Smooth muscle cell (in vitro differentiated cells): ENCODE results near the gene MAEA. TPM values are rescaled to one million over a fixed set of nuclear protein-coding genes. Genes with fewer than 3 reads are reported as not detected.

Experiments
- DNase-seq: peaks from one replicate; lab custom pipeline; 2025; ENCODE audit not compliant: unreplicated experiment; lab: John Stamatoyannopoulos, UW
- H2AFZ ChIP-seq: fragments of 200-600 bp; sonication (generic); 2 replicates; pipeline ENCODE4 v1.6.0; 2016; ENCODE audit warnings: antibody characterized with exemption, low read depth, mild to moderate bottlenecking
- H3F3A ChIP-seq: fragments of 200-600 bp; sonication (generic); 2 replicates; pipeline ENCODE4 v1.6.0; 2017; ENCODE audit warnings: antibody characterized with exemption, low read depth
- H3K27ac ChIP-seq: fragments of 200-600 bp; sonication (generic); 2 replicates; pipeline ENCODE4 v1.5.1; 2016; ENCODE audit warnings: low read depth, mild to moderate bottlenecking
- H3K27me3 ChIP-seq: fragments of 200-600 bp; sonication (generic); 2 replicates; pipeline ENCODE4 v1.6.1; 2016; ENCODE audit warnings: low read depth, mild to moderate bottlenecking
- H3K36me3 ChIP-seq: fragments of 200-600 bp; sonication (generic); 2 replicates; pipeline ENCODE4 v1.5.1; 2016; ENCODE audit warnings: low read depth
- H3K4me1 ChIP-seq: fragments of 200-600 bp; sonication (generic); 2 replicates; pipeline ENCODE4 v1.5.1; 2016; ENCODE audit warnings: low read depth
- H3K4me2 ChIP-seq: fragments of 200-600 bp; sonication (generic); 2 replicates; pipeline ENCODE4 v1.6.0; 2016; ENCODE audit warnings: mild to moderate bottlenecking
- H3K4me3 ChIP-seq: fragments of 200-600 bp; sonication (generic); 2 replicates; pipeline ENCODE4 v1.5.1; 2016; ENCODE audit warnings: mild to moderate bottlenecking
- H3K79me2 ChIP-seq: fragments of 200-600 bp; sonication (generic); 2 replicates; pipeline ENCODE4 v1.6.0; 2016; ENCODE audit warnings: low read depth, mild to moderate bottlenecking
- H3K9ac ChIP-seq: fragments of 200-600 bp; sonication (generic); 2 replicates; pipeline ENCODE4 v1.6.0; 2016; ENCODE audit warnings: low read depth
- H3K9me3 ChIP-seq: fragments of 200-600 bp; sonication (generic); replicated peaks from 2 replicates; pipeline ENCODE4 v1.5.1; 2016; ENCODE audit warnings: low read depth
- H4K20me1 ChIP-seq: fragments of 200-600 bp; sonication (generic); 2 replicates; pipeline ENCODE4 v1.6.0; 2016; ENCODE audit warnings: low read depth
- WGBS: methylation state at CpG from one replicate; pipeline ENCODE4 v1.1.7; 2016; ENCODE audit warnings: low lambda C conversion rate; 5-methylcytosine and 5-hydroxymethylcytosine counted together
- polyA plus RNA-seq: library from polyadenylated mRNA; unstranded; fragments of >200 nt; fragmentation: Nextera tagmentation; extraction: Ambion mirVana; gene quantifications from 2 replicates; pipeline ENCODE4 v1.2.1, GENCODE V29; 2016
- total RNA-seq: library from RNA; depleted of rRNA; stranded (reverse); fragments of >200 nt; gene quantifications from 2 replicates; pipeline ENCODE4 v1.2.3, GENCODE V29; 2014
- TF ChIP-seq, protein P1 (sequence below): fragments of 200-600 bp; sonication (generic); IDR thresholded peaks from 2 replicates; pipeline ENCODE4 v1.5.1; 2017; ENCODE audit warnings: borderline replicate concordance, mild to moderate bottlenecking, antibody characterized with exemption; ENCODE audit not compliant: insufficient read depth, poor library complexity, severe bottlenecking

The MAEA gene
- total and polyA plus RNA-seq, 2 experiments from 2014 or later = 48.0 to 48.2 TPM

DNA sequence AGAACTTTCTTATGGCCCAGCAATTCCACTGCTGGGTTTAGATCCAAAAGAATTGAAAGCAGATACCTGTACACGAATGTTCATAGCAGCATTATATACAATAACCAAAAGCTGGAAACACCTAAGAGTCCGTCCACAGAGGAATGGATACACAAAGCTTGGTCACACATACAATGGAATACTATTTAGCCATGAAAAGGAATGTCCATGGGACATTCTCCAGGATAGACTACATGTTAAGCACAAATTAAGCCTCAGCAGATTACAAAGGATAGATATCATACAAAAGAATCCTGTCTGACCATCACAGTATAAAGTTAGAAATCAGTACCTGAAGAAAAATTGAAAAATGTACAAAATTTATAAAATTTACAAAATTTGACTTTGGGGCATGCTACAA lies 12.7 kb upstream of the MAEA start:
- Histone ChIP-seq H3K36me3 (no peaks in the 10 kb centered on the region), H4K20me1 (no peaks in the 10 kb centered on the region), H2AFZ (no peak overlapping the region), H3K9me3 (no peaks in the 10 kb centered on the region), H3F3A (no peaks in the 10 kb centered on the region), H3K9ac (no peak overlapping the region), H3K4me3 (no peak overlapping the region), H3K27ac (no peak overlapping the region), H3K4me1 (no peaks in the 10 kb centered on the region), H3K4me2 (no peak overlapping the region), H3K79me2 (no peaks in the 10 kb centered on the region), H3K27me3 (no peaks in the 10 kb centered on the region)
- TF ChIP-seq, protein P1, sequence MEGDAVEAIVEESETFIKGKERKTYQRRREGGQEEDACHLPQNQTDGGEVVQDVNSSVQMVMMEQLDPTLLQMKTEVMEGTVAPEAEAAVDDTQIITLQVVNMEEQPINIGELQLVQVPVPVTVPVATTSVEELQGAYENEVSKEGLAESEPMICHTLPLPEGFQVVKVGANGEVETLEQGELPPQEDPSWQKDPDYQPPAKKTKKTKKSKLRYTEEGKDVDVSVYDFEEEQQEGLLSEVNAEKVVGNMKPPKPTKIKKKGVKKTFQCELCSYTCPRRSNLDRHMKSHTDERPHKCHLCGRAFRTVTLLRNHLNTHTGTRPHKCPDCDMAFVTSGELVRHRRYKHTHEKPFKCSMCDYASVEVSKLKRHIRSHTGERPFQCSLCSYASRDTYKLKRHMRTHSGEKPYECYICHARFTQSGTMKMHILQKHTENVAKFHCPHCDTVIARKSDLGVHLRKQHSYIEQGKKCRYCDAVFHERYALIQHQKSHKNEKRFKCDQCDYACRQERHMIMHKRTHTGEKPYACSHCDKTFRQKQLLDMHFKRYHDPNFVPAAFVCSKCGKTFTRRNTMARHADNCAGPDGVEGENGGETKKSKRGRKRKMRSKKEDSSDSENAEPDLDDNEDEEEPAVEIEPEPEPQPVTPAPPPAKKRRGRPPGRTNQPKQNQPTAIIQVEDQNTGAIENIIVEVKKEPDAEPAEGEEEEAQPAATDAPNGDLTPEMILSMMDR = no peak
- 75% methylated on average over 2 of the region's 2 CpGs for WGBS
- no peak for DNase-seq

DNA sequence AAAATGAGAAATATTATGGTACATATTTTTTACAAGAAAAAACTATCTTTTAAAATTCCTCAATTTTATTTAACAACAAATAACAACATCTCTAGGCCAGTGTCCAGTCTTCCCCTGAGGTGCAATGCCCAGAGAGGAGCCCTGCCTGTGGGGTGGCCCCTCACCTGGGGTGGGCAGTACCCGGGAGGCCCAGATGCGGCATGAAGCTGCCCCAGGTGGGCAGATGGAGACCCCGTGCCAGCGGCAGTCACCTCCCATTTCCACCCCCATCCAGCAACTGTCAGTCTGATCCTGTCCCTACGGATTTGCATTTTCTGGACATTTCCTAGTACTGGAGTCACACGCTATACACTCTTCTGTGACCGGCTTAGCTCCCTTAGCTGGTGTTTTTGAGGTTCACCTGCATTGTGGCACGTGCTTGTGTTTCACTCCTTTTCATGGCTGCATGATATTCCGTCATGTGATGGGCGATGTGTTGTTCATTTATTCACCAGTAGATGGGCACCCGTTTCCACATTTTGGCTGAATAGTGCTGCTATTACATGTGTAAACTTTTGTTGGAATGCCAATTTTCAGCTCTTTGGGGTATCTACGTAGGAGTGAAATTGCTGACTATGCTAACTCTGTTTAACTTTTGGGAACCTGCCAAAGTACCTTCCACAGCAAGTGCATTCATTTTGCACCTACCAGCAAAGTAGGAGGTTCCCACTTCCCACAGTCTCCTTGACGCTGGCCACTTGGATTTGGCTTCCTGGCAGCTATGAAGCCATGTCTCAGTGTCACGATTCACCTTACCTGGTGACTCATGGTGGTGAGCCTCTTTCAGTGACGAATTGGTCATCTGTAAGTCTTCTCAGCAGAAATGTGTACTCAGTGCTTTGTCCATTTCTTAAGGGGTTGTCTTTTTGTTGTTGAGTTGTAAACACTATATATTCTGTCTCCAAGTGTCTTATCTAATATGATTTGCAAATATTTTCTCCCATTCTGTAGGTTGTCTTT lies 11.7 kb upstream of the MAEA start:
- DNase-seq = no peak
- H2AFZ ChIP-seq = no peak overlapping the region
- H3K9me3 ChIP-seq = no peaks in the 10 kb centered on the region
- H3K27ac ChIP-seq = no peak overlapping the region
- H3K4me1 ChIP-seq = no peaks in the 10 kb centered on the region
- no peak overlapping the region for H3K4me3 ChIP-seq
- H3K27me3 ChIP-seq = no peaks in the 10 kb centered on the region
- 81% methylated on average over 15 of the region's 15 CpGs for WGBS
- H3K4me2 ChIP-seq = no peak overlapping the region
- H3F3A ChIP-seq = no peaks in the 10 kb centered on the region
- no peaks in the 10 kb centered on the region for H3K79me2 ChIP-seq
- H3K36me3 ChIP-seq = no peaks in the 10 kb centered on the region
- no peak overlapping the region for H3K9ac ChIP-seq
- no peaks in the 10 kb centered on the region for H4K20me1 ChIP-seq
- TF ChIP-seq, protein P1 = no peak

DNA sequence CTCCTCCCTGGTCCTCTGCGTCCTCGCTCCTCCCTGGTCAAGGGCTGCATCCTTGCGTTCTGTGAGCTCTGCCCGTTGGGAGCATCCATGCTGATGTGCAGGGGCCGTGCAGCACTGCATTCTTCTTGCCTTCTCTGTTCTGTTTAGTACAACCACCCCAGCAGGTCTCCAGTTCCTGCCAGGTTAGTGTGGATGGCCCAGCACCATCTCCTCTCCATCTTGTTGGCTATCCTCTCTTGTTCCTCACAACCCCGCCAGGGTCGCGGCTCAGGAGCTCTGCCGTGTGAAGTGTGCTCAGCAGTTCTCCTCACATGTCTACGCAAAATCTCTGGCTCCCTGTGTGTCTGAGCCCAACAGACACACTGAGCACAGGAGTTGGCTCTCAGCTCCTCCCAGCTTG lies 10.4 kb upstream of the MAEA start:
- Histone ChIP-seq H3K4me1 (no peaks in the 10 kb centered on the region), H3K9me3 (no peaks in the 10 kb centered on the region), H3K36me3 (no peaks in the 10 kb centered on the region), H3K4me3 (no peak overlapping the region), H3K4me2 (no peak overlapping the region), H2AFZ (no peak overlapping the region), H4K20me1 (no peaks in the 10 kb centered on the region), H3F3A (no peaks in the 10 kb centered on the region), H3K27ac (no peak overlapping the region), H3K79me2 (no peaks in the 10 kb centered on the region), H3K27me3 (no peaks in the 10 kb centered on the region), H3K9ac (no peak overlapping the region)
- 87% methylated on average over 10 of the region's 10 CpGs for WGBS
- DNase-seq = no peak
- TF ChIP-seq, protein P1 = no peak

DNA sequence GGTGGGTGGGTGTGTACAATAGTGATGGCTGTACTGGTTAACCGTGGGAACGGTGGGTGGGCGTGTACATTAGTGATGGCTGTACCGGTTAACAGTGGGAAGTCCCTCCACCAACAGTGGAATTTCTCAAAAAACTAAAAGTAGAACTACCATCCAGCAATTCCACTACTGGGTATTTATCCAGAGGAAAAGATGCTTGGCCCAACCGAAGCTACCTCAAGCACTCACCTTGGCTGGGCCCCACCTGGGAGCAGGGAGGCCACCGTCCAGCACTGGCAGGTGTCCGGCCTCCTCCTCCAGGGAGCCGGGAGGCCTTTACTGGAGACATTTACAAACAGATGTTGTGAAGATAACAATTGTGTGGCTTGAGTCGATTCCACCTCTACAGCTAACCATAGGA lies 6.0 kb upstream of the MAEA start:
- no peaks in the 10 kb centered on the region for H3K9me3 ChIP-seq
- no peak overlapping the region for H3K4me2 ChIP-seq
- H3K27me3 ChIP-seq = no peaks in the 10 kb centered on the region
- no peaks in the 10 kb centered on the region for H3F3A ChIP-seq
- no peak overlapping the region for H2AFZ ChIP-seq
- no peaks in the 10 kb centered on the region for H3K36me3 ChIP-seq
- TF ChIP-seq, protein P1 = no peak
- no peaks in the 10 kb centered on the region for H4K20me1 ChIP-seq
- 89% methylated on average over 9 of the region's 9 CpGs for WGBS
- H3K27ac ChIP-seq = no peak overlapping the region
- H3K4me3 ChIP-seq = no peak overlapping the region
- no peaks in the 10 kb centered on the region for H3K4me1 ChIP-seq
- no peak for DNase-seq
- H3K9ac ChIP-seq = no peak overlapping the region
- H3K79me2 ChIP-seq = no peaks in the 10 kb centered on the region
